UCSD-AML1 (cell line): ENCODE data around the gene MAP3K10.
A peak's percentile ranks its signal among the peaks of the same experiment; 100 is the strongest.
"Not testable (repeated sequence)": the region's sequence is repeated elsewhere in the genome, so short reads cannot be mapped to it uniquely, and the experiment has no call there.

Source experiments
- DNase-seq: peaks from one replicate; lab custom pipeline; 2025; ENCODE audit not compliant: unreplicated experiment; lab: John Stamatoyannopoulos, UW

The MAP3K10 gene

GRCh38 chr19:40216777-40217026 lies 25.5 kb downstream of the MAP3K10 start:
- no peak for DNase-seq

- no peak for DNase-seq
These were observed 26.0 kb downstream of the MAP3K10 start for GRCh38 chr19:40217027-40217810.

- DNase-seq = no peak
These were observed 27.0 kb downstream of the MAP3K10 start, which contains the start of gene TTC9B for GRCh38 chr19:40217934-40218890. TSS of gene TTC9B (minus strand) at chr19:40218384. CDS start at chr19:40218381, 3 bp downstream.

GRCh38 chr19:40219029-40219428 lies 27.8 kb downstream of the MAP3K10 start:
- not testable (repeated sequence) for DNase-seq

GRCh38 chr19:40219721-40220276 lies 28.6 kb downstream of the MAP3K10 start:
- no peak for DNase-seq

- DNase-seq = no peak
These were observed 29.4 kb downstream of the MAP3K10 start for GRCh38 chr19:40220674-40221073.

GRCh38 chr19:40221858-40222619 lies 30.8 kb downstream of the MAP3K10 start:
- DNase-seq = peak; percentile 71

- no peak for DNase-seq
These were observed 32.1 kb downstream of the MAP3K10 start for GRCh38 chr19:40223135-40223822.

- DNase-seq = no peak
These were observed 33.3 kb downstream of the MAP3K10 start for GRCh38 chr19:40224342-40225150.

- no peak for DNase-seq
These were observed 34.4 kb downstream of the MAP3K10 start for GRCh38 chr19:40225440-40226305.

GRCh38 chr19:40228346-40228745 lies 37.1 kb downstream of the MAP3K10 start:
- no peak for DNase-seq

- no peak for DNase-seq
These were observed 37.6 kb downstream of the MAP3K10 start for GRCh38 chr19:40228863-40229262.

- no peak for DNase-seq
These were observed 38.3 kb downstream of the MAP3K10 start for GRCh38 chr19:40229484-40229883.

GRCh38 chr19:40229926-40230417 lies 38.7 kb downstream of the MAP3K10 start:
- DNase-seq = no peak

GRCh38 chr19:40231057-40231456 lies 39.8 kb downstream of the MAP3K10 start:
- no peak for DNase-seq

GRCh38 chr19:40231544-40232424 lies 40.6 kb downstream of the MAP3K10 start:
- DNase-seq = no peak

GRCh38 chr19:40232479-40232878 lies 41.3 kb downstream of the MAP3K10 start:
- DNase-seq = no peak
